GM21367 (cell line): ENCODE measurements around the gene FGF14.

Experiments
- ATAC-seq: cut with Tn5 transposase; IDR thresholded peaks from one replicate; pipeline ENCODE4 v1.9.1; 2021; ENCODE audit not compliant: unreplicated experiment

The FGF14 gene

DNA sequence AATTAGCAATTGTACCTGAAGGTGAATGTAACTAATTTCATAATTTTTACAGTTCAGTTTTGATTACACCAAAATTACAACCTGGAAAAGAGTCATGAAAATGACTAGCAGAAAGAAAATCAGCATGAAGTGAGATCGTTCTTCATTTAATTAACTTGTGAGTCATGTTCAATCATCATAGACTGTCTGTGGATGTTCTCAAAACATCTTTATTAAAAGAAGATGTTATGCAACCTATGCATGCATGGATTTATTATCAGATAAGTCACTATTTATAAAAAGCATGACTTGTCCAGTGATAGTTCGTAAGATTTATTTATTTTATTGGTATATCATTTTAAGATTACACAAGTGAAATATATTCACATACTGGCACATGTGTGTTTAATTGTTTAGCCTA lies 703.4 kb downstream of the FGF14 start:
- ATAC-seq, result no peak

GRCh38 chr13:101697745-101698144 lies 704.1 kb downstream of the FGF14 start:
- ATAC-seq, result no peak

GRCh38 chr13:101695870-101696516 lies 705.9 kb downstream of the FGF14 start:
- ATAC-seq, result no peak

DNA sequence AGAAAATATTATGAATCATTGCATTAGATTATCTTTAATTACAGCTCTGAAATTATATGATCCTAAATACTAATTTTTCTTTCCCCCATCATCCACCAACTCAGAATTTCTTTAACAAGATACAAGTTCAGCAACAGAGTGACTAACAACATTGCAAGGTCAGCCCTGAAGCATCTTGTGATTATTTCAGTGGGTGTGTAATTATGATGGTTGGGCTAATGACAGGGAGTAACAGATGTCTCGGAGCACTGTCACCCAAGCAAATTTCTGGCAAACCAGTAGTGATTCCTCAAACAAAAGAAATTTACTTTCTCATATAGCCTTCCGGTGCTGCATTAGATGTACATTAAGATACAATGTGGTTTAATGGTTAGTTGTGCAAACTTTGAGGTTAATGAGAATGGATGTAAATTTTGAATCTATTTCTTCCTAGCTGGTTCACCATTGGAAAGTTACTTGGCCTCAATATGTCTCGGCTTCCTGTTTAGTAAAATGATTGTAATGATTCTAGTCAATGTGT lies 710.4 kb downstream of the FGF14 start:
- no peak for ATAC-seq

DNA sequence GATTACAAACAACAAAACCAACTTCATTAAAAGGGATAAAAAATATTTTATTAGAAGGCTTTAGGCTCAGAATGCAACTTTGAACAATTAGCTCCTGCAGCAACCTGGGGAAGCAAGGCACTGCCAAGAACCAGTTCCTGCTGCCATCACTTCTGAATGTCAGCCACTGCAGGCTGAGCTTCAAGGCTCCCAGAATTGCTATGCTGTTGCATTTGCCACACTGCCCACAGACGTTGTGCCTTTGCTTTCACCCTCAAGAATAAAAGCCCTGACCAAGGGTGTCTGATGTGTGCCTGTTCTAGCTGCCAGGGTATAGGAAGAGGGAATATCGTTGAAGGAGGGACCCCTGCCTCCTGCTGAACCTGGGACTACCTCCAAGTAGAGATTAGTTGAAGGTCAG lies 711.0 kb downstream of the FGF14 start:
- ATAC-seq, result no peak

- ATAC-seq, result no peak
Observed at GRCh38 chr13:101686003-101686402, 715.8 kb downstream of the FGF14 start.

- no peak for ATAC-seq
Observed at GRCh38 chr13:101681834-101682233, 720.0 kb downstream of the FGF14 start.

DNA sequence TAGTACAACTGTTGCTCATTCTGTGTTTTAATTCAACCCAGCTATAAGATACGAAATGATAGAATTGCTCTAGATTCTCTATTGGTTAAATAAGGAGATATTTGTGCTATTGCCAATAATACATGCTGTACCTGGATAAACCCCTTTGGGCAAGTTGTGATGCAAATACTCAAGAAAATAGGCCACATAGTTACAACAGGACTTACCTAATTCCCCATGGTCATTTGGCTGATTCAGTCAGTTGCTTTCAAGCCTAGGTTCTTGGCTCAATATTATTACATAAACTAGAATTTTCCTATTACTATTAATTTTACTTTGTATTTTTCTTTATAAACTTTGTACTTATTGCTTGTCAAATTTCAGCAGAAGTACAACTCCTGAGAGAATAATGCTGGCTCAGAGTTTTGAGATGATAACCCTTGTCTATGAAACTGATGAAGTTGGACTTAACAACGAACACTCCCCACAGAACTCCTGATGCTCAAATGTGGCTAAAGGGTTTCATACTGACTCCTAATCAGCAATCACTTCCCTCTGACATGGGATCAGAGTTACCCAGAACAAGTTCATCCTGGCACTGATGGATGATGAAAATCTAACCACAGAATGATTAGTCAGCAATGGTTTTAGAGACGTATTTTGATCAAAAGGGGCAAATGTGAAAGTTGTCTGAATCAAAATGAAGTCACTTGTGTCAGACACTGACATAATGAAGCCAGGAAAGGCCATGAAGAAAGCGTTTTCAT lies 728.3 kb downstream of the FGF14 start:
- ATAC-seq, result no peak

DNA sequence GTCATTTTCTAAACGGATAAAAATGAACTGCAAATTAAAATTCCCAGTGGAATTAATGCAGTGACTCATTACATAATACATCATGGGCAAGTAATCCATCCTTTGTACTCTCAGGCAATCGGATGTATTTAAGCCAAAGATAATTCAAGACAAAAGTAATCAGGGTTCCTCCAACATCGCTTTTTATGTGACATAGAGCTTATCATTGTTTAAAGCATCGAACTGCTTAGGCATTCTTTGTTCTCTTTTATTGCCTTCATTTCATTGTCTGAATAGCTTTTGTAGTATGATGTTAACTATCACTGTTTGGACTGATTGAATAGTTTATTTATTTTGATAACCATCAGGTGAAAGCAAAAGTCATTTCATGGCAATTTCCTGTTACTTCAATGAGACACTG lies 740.0 kb downstream of the FGF14 start:
- no peak for ATAC-seq
